HCT116 (cell line): Measurements from ENCODE around the gene HIVEP3.

Experiments used
- CEBPB ChIP-seq: IDR thresholded peaks from 2 replicates; pipeline ENCODE4 v1.6.1; 2012; ENCODE audit warnings: low read depth
- EZH2 ChIP-seq: fragments of 200-600 bp; sonication (generic); IDR thresholded peaks from 2 replicates; pipeline ENCODE4 v1.6.1; 2017; ENCODE audit warnings: antibody characterized with exemption, mixed run types
- FOSL1 ChIP-seq: IDR thresholded peaks from 2 replicates; pipeline ENCODE4 v1.6.1; 2012; ENCODE audit warnings: low read depth
- POLR2A ChIP-seq: IDR thresholded peaks from 2 replicates; pipeline ENCODE4 v1.7.0; 2011; ENCODE audit warnings: borderline replicate concordance; ENCODE audit not compliant: insufficient read depth, insufficient read length; ENCODE audit errors: extremely low read depth
- POLR2AphosphoS5 ChIP-seq: IDR thresholded peaks from 2 replicates; pipeline ENCODE4 v1.6.1; 2011; ENCODE audit warnings: mild to moderate bottlenecking, low read depth, low read length, moderate library complexity
- SP1 ChIP-seq: IDR thresholded peaks from 2 replicates; pipeline ENCODE4 v1.6.1; 2012; ENCODE audit warnings: low read depth
- YY1 ChIP-seq: IDR thresholded peaks from 2 replicates; pipeline ENCODE4 v1.6.1; 2011; ENCODE audit warnings: low read length, low read depth, moderate library complexity, mild to moderate bottlenecking; ENCODE audit not compliant: insufficient replicate concordance; ENCODE audit errors: extremely low read depth
- ZBTB33 ChIP-seq: IDR thresholded peaks from 2 replicates; pipeline ENCODE4 v1.6.1; 2011; ENCODE audit warnings: mild to moderate bottlenecking, low read length, moderate library complexity; ENCODE audit not compliant: insufficient replicate concordance; ENCODE audit errors: extremely low read depth
- TF ChIP-seq, protein P1 (sequence below), 3 experiments: fragments of 200-600 bp in 1 of 3; sonication (generic) in 1 of 3; IDR thresholded peaks in 2 of 3; conservative IDR thresholded peaks in 1 of 3; 2 replicates each; pipeline ENCODE4 v1.5.1; 2012 to 2017; ENCODE audit warnings: low read depth in 2 of 3, low read length in 2 of 3, antibody characterized with exemption in 1 of 3, borderline replicate concordance in 1 of 3, control low read depth in 1 of 3, mild to moderate bottlenecking in 1 of 3, mixed read lengths in 1 of 3, mixed run types in 1 of 3, moderate library complexity in 1 of 3; ENCODE audit not compliant: insufficient read depth in 1 of 3

DNA sequence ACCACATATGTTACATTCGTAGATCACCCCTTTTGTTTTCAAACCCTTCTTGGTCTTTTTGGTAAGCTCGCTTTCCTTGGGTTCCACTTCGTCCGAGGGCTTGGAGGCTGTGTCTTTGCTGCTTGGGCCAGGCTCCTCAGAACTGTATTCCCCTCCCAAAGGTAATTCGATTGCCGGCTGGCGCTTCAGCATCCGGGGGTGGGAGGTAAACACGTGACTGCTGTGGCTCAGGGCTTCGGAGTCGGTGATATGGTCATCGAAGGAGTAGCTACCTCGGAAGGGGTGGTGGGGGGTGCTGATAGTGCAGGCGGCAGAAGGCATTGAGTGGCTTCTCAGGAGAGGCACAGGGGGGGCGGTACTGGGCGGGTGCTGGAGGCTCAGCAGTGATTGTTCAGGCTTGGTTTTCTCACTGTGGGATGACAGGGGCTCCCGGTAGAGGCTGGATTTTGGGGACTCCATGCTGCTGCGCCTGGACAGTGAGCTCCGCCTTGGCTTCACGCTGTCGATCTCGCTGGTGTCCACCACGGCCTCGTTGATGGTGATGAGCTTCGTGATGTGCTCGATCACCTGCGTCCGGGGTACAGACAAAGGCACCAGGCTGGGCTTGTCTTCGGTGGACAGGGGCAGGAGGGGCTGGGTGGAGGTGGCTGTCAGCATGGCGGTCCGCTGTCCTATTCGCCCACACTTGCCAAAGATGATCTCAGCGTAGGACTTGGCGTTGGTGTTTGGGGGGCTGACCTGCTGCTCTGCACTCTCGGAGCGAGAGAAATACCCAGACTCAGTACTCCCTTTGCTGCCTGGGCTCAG is 335.7 kb downstream of the HIVEP3 start:
- TF ChIP-seq POLR2AphosphoS5 (no peak), POLR2A (no peak), EZH2 (no peak), FOSL1 (no peak), YY1 (no peak), SP1 (no peak), CEBPB (no peak), ZBTB33 (no peak)
- TF ChIP-seq, protein P1, sequence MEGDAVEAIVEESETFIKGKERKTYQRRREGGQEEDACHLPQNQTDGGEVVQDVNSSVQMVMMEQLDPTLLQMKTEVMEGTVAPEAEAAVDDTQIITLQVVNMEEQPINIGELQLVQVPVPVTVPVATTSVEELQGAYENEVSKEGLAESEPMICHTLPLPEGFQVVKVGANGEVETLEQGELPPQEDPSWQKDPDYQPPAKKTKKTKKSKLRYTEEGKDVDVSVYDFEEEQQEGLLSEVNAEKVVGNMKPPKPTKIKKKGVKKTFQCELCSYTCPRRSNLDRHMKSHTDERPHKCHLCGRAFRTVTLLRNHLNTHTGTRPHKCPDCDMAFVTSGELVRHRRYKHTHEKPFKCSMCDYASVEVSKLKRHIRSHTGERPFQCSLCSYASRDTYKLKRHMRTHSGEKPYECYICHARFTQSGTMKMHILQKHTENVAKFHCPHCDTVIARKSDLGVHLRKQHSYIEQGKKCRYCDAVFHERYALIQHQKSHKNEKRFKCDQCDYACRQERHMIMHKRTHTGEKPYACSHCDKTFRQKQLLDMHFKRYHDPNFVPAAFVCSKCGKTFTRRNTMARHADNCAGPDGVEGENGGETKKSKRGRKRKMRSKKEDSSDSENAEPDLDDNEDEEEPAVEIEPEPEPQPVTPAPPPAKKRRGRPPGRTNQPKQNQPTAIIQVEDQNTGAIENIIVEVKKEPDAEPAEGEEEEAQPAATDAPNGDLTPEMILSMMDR (IDR thresholded peaks at IDR 0.05 in 2 of 3, conservative IDR thresholded peaks at IDR 0.05 in 1 of 3; ENCODE audit: borderline replicate concordance in 1 of 3, insufficient read depth in 1 of 3, low read depth in 2 of 3, low read length in 2 of 3) = no peak
